MCF 10A (cell line): ENCODE measurements around the gene KCTD11. TPM values are rescaled to one million over a fixed set of nuclear protein-coding genes. Genes with fewer than 3 reads are reported as not detected.
"Not testable (repeated sequence)": the region's sequence is repeated elsewhere in the genome, so short reads cannot be mapped to it uniquely, and the experiment has no call there.

Experiments used
- BruUV-seq: library from RNA; stranded (reverse); fragments of 400-500 nt; replicated peaks from 2 replicates; lab custom pipeline; 2021; lab: Mats Ljungman, UMichigan
- CTCF ChIA-PET: fragments of 300-600 bp; sonication (Branson Sonifier 250); formaldehyde crosslinking; extraction: SDS; loops from one replicate; lab custom pipeline; 2021; ENCODE audit warnings: antibody characterized with exemption, inconsistent platforms; lab: Yijun Ruan, JAX
- POLR2A ChIA-PET: fragments of 300-600, 350-650 bp; sonication (Branson Sonifier 250); formaldehyde crosslinking; extraction: SDS; loops from one replicate; lab custom pipeline; 2020; ENCODE audit warnings: antibody characterized with exemption, inconsistent platforms; lab: Yijun Ruan, JAX
- DNase-seq: peaks from one replicate; pipeline ENCODE4 v3.0.0-alpha.2; 2018; ENCODE audit not compliant: unreplicated experiment
- H3K27ac Mint-ChIP-seq: one replicate; pipeline ENCODE4 v1.8.0; 2022; ENCODE audit warnings: mild to moderate bottlenecking, low read depth, mixed read lengths; ENCODE audit not compliant: unreplicated experiment
- H3K27me3 Mint-ChIP-seq: one replicate; pipeline ENCODE4 v1.8.0; 2022; ENCODE audit warnings: mixed read lengths; ENCODE audit not compliant: insufficient read depth, unreplicated experiment
- H3K36me3 Mint-ChIP-seq: one replicate; pipeline ENCODE4 v1.8.0; 2022; ENCODE audit warnings: mild to moderate bottlenecking, moderate library complexity, mixed read lengths; ENCODE audit not compliant: insufficient read depth, unreplicated experiment
- H3K4me1 Mint-ChIP-seq: one replicate; pipeline ENCODE4 v1.8.0; 2022; ENCODE audit warnings: mixed read lengths; ENCODE audit not compliant: insufficient read depth, unreplicated experiment
- H3K4me3 Mint-ChIP-seq: one replicate; pipeline ENCODE4 v1.8.0; 2022; ENCODE audit warnings: mild to moderate bottlenecking, moderate library complexity, mixed read lengths; ENCODE audit not compliant: unreplicated experiment
- H3K9me3 Mint-ChIP-seq: one replicate; pipeline ENCODE4 v1.8.0; 2022; ENCODE audit warnings: mixed read lengths; ENCODE audit not compliant: unreplicated experiment
- CTCF ChIP-seq: fragments of 200-600 bp; IDR thresholded peaks from one replicate; pipeline ENCODE4 v1.8.0; 2022; ENCODE audit warnings: antibody characterized with exemption, mild to moderate bottlenecking; ENCODE audit not compliant: unreplicated experiment
- intact Hi-C: fragments of 100-400 bp; cut with micrococcal nuclease; formaldehyde crosslinking; loops from 2 replicates; pipeline ENCODE4 v1.14.1; 2022
- total RNA-seq: library from RNA; stranded (reverse); gene quantifications from 2 replicates; pipeline ENCODE4 v1.2.3, GENCODE V29; 2022

KCTD11 gene
- total RNA-seq, 1 experiment from 2014 or later, result 10.1 TPM

DNA sequence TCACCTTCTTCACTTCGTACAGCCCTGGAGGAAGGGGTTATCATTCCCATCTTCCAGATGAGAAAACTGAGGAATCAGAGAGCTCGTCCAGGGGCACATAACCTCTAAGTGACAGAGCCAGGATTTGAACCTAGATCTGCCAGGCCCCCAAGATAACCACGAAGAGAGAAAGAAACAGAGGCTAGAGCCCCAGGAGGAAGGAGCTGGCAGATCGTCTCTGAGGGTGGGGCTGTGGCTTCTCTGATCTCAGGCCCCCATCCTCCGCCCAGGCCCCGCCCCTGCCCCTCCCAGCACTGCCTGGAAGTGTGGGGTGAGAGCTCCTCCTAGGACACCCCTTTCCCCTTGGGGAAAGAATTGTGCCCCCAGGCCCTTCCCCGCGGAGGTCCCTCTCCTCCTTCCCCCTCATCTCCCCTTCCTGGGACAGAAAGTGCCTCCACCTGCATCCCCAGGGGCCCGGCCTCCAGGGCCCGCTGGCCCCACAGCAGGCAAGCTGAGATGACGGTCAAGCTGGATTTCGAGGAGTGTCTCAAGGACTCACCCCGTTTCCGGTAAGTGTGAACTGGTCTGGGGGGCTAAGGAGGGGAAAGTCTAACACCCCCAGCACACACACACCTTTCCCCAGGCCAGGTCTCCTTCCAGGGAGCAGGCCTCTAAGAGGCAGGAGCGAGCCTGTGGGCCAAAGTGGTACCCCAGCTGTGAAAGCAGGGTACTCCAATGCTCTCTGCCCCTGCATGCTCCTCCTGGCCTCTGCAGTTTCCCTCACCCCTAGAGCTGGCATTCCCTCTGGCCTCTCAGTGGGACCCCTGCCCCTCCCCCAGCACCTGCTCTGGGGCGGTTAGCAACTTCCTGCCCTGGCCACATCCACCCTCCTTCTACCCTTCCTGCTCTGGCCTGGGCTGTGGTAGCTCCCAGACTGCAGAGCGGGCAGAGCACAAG, 15.5 kb upstream of the KCTD11 start, which contains the start of gene ACAP1:
Gene ACAP1, plus strand, starts transcription at position 290 of the 936 bp plus-strand sequence. Its CDS starts 206 bp downstream, at position 496.
- ChIA-PET POLR2A (interaction anchor here (1.2 to 2.0 kb wide), 2 partner anchors 15 to 21 kb away, joined by 5 to 6 read pairs; partner anchors contain the start of gene GPS2), CTCF (interaction anchor here (0.6 to 1.6 kb wide), 4 partner anchors 9 to 248 kb away, joined by 4 to 5 read pairs (median 4); no protein-coding TSS in a partner anchor)
- DNase-seq, result no peak
- peaks cover 5% of the 10 kb centered on the region for H3K36me3 Mint-ChIP-seq
- intact Hi-C loops, result no loop called here
- H3K9me3 Mint-ChIP-seq, result no peaks in the 10 kb centered on the region
- no peak within 1 kb of the TSS for H3K4me3 Mint-ChIP-seq
- peaks cover 6% of the 10 kb centered on the region for H3K27me3 Mint-ChIP-seq
- TF ChIP-seq CTCF, result no peak
- H3K4me1 Mint-ChIP-seq, result no peaks in the 10 kb centered on the region
- BruUV-seq, result no TSS peak
- no peak within 1 kb of the TSS for H3K27ac Mint-ChIP-seq

- H3K4me1 Mint-ChIP-seq, H3K36me3 Mint-ChIP-seq, H3K9me3 Mint-ChIP-seq, intact Hi-C loops, DNase-seq, H3K4me3 Mint-ChIP-seq, H3K27ac Mint-ChIP-seq, BruUV-seq: not testable (repeated sequence)
- ChIA-PET CTCF (interaction anchor here (0.6 to 1.6 kb wide), 4 partner anchors 8 to 247 kb away, joined by 3 to 4 read pairs (median 4); no protein-coding TSS in a partner anchor), POLR2A (interaction anchor here (0.6 to 2.0 kb wide), 5 partner anchors 11 to 1146 kb away, joined by 3 to 5 read pairs (median 4); partner anchors contain the start of gene GPS2)
- H3K27me3 Mint-ChIP-seq, result peaks cover 12% of the 10 kb centered on the region
These were observed 14.4 kb upstream of the KCTD11 start for GRCh38 chr17:7337600-7337999.

DNA sequence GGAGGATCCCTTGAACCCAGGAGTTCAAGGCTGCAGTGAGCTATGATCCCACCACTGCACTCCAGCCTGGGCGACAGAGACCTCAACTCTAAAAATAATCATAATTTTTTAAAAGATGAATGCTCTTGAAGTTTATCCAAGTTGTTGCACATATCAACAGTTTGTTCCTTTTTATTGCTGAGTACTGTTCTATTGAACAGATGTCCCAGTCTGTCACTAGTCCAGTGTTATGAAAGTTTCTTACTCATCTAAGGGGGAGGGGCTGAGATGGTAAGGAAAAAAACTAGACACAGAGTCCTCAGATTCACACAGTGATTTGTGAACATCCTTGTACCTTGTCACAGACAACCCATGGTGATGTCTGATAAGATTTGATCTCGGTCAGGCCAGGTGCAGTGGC, 11.8 kb upstream of the KCTD11 start:
- Mint-ChIP-seq H3K4me3 (no peak overlapping the region), H3K4me1 (no peaks in the 10 kb centered on the region), H3K36me3 (no peaks in the 10 kb centered on the region), H3K9me3 (no peaks in the 10 kb centered on the region), H3K27ac (no peak overlapping the region), H3K27me3 (peaks cover 12% of the 10 kb centered on the region)
- BruUV-seq, result no TSS peak
- TF ChIP-seq CTCF, result no peak
- ChIA-PET CTCF (interaction anchor here (0.6 kb wide), 1 partner anchor 176 kb away, joined by 3 read pairs; no protein-coding TSS in a partner anchor), POLR2A (interaction anchor here (1.1 to 2.1 kb wide), 2 partner anchors 10 kb away, joined by 3 to 9 read pairs; partner anchors contain the start of gene NEURL4)
- intact Hi-C loops, result no loop called here
- no peak for DNase-seq

GRCh38 chr17:7341842-7342241, 10.1 kb upstream of the KCTD11 start:
- CTCF ChIA-PET, result interaction anchor here (0.6 to 1.1 kb wide), 2 partner anchors 12 to 1970 kb away, joined by 3 to 4 read pairs; no protein-coding TSS in a partner anchor
- no peaks in the 10 kb centered on the region for H3K9me3 Mint-ChIP-seq

More at GRCh38 chr17:7341842-7342241, 10.1 kb upstream of the KCTD11 start:
- Mint-ChIP-seq H3K4me3 (no peak overlapping the region), H3K27ac (no peak overlapping the region), H3K4me1 (no peaks in the 10 kb centered on the region), H3K36me3 (peaks cover 4% of the 10 kb centered on the region), H3K27me3 (peaks cover 12% of the 10 kb centered on the region)
- POLR2A ChIA-PET, result interaction anchor here (1.2 to 2.5 kb wide), 2 partner anchors 12 to 26 kb away, joined by 3 to 16 read pairs; partner anchors contain the start of gene NEURL4
- no peak for DNase-seq
- TF ChIP-seq CTCF, result no peak
- BruUV-seq, result no TSS peak
- intact Hi-C loops, result no loop called here
